Glomerular visceral epithelial cell (primary cell): ENCODE measurements around the gene SHISA7.
A peak's percentile ranks its signal among the peaks of the same experiment; 100 is the strongest.

Experiments used
- DNase-seq: peaks from one replicate; pipeline ENCODE4 v3.0.0-alpha.2; 2016; ENCODE audit errors: extremely low spot score

SHISA7 gene

GRCh38 chr19:55443045-55443823 is at the start of gene SHISA7:
Gene SHISA7 (minus strand): TSS chr19:55443300. CDS start chr19:55442863, 437 bp downstream.
- no peak for DNase-seq

- DNase-seq, result no peak
Measured at GRCh38 chr19:55492362-55492944, 49.4 kb upstream of the SHISA7 start.

- DNase-seq, result no peak
Measured at GRCh38 chr19:55491546-55492360, 48.7 kb upstream of the SHISA7 start.

GRCh38 chr19:55490478-55491432 is 47.7 kb upstream of the SHISA7 start:
- DNase-seq, result no peak

- no peak for DNase-seq
Measured at GRCh38 chr19:55489711-55490477, 46.8 kb upstream of the SHISA7 start.

GRCh38 chr19:55488986-55489710 is 46.0 kb upstream of the SHISA7 start:
- no peak for DNase-seq

- DNase-seq, result peak; percentile 61
Measured at GRCh38 chr19:55487924-55488687, 45.0 kb upstream of the SHISA7 start, which contains the start of gene SSC5D. Gene SSC5D (plus strand): TSS chr19:55488436. CDS start chr19:55488590, 154 bp downstream.

- peak; percentile 97 for DNase-seq
Measured at GRCh38 chr19:55486971-55487923, 44.1 kb upstream of the SHISA7 start.

- no peak for DNase-seq
Measured at GRCh38 chr19:55486043-55486970, 43.2 kb upstream of the SHISA7 start.

GRCh38 chr19:55485439-55486011 is 42.4 kb upstream of the SHISA7 start:
- DNase-seq, result no peak

- peak; percentile 73 for DNase-seq
Measured at GRCh38 chr19:55484593-55485438, 41.7 kb upstream of the SHISA7 start, which contains the start of gene NAT14. Gene NAT14 (plus strand): TSS chr19:55485188. CDS start chr19:55485709, 521 bp downstream.

GRCh38 chr19:55483706-55484592 is 40.8 kb upstream of the SHISA7 start:
- no peak for DNase-seq

GRCh38 chr19:55482967-55483705 is 40.0 kb upstream of the SHISA7 start:
- no peak for DNase-seq
